IgD-negative memory B cell (primary cell): ENCODE data around the gene WRNIP1. TPM values are rescaled to one million over a fixed set of nuclear protein-coding genes. Genes with fewer than 3 reads are reported as not detected.

Experiments used
- H3K27ac Mint-ChIP-seq, 3 donors: one replicate each; pipeline ENCODE4 v1.8.0; 2020 to 2022; ENCODE audit warnings: mild to moderate bottlenecking in 3 of 3, mixed read lengths in 3 of 3, moderate library complexity in 1 of 3
- H3K27me3 Mint-ChIP-seq: one replicate; pipeline ENCODE4 v1.8.0; 2021; ENCODE audit warnings: mixed read lengths
- H3K36me3 Mint-ChIP-seq: one replicate; pipeline ENCODE4 v1.8.0; 2020; ENCODE audit warnings: mild to moderate bottlenecking, mixed read lengths
- H3K4me1 Mint-ChIP-seq, 3 donors: one replicate each; pipeline ENCODE4 v1.8.0; 2020 to 2022; ENCODE audit warnings: mixed read lengths in 3 of 3, mild to moderate bottlenecking in 1 of 3
- H3K4me3 Mint-ChIP-seq, 4 donors: one replicate each; pipeline ENCODE4 v1.8.0; 2020 to 2022; ENCODE audit warnings: mild to moderate bottlenecking in 4 of 4, mixed read lengths in 4 of 4, moderate library complexity in 3 of 4
- H3K9me3 Mint-ChIP-seq, 3 donors: one replicate each; pipeline ENCODE4 v1.8.0; 2020 to 2021; ENCODE audit warnings: mixed read lengths in 3 of 3, mild to moderate bottlenecking in 1 of 3
- polyA plus RNA-seq: library from polyadenylated mRNA; unstranded; fragments of 300-500 nt; fragmentation: Illumina TruSeq; gene quantifications from one replicate; pipeline ENCODE4 v1.2.3, GENCODE V29; 2021

WRNIP1 gene
- polyA plus RNA-seq, 1 donor from 2014 or later = 34.5 TPM

DNA sequence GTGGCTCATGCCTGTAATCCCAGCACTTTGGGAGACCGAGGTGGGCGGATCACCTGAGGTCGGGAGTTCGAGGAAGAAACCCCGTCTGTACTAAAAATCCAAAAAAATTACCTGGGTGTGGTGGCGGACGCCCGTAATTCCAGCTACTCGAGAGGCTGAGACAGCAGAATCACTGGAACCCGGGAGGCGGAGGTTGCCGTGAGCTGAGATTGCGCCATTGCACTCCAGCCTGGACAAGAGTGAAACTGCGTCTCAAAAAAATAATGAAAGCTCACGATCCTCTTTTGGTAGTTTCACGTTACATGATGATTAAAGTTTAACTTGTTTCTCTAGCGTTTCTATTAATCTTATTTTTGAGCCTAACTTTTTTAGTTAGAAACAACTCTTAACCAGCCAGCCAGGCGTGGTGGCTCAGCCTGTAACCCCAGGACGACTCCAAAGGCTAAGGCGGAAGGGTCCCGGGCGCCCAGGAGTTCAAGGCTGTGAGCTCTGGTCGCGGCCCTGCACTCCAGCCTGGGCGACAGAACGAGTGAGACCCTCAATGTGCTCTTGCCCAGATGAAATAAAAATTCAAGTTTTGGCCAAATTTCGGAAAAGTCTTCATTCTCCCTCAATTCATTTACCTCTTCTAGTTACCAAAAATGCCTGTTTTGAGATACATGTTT, 1.2 kb upstream of the WRNIP1 start:
- peaks cover 2% of the 10 kb centered on the region for H3K36me3 Mint-ChIP-seq
- peaks cover 24 to 32% (median 29%) of the 10 kb centered on the region in 3 donors for H3K4me1 Mint-ChIP-seq
- H3K27ac Mint-ChIP-seq = peak overlapping the region; percentile 98 to 100 (median 99)
- H3K9me3 Mint-ChIP-seq = no peaks in the 10 kb centered on the region
- peak overlapping the region; percentile 91 to 97 (median 96) for H3K4me3 Mint-ChIP-seq
- no peaks in the 10 kb centered on the region for H3K27me3 Mint-ChIP-seq

DNA sequence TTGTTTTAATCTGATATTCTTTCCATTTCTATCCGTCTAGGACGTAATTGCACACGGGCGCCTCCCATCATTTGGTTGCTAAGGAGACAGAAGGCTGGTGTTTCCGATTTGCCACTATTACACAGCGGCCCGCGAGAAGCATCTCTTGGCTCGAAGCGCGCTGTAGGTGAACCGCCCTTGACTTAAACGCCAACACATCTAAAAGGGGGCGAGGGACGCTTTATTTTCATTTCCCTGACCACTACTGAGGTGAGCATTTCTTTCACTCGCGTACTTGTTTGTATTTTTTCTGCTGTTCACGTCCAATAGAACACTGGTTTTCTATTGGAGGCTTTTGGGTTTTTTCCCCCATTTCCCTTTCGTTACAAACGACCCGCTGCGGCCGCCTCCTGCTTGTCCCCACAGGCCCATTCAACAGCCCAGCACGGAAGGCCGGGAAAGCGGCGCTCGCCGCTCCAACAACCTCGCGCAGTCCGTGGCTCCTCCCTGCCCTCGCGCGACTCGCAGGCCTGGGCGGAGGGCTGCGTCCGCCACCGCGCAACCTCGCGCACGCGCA, 505 bp upstream of the WRNIP1 start:
- Mint-ChIP-seq H3K4me3 (peak overlapping the region; percentile 91 to 97 (median 96)), H3K36me3 (peaks cover 2% of the 10 kb centered on the region), H3K9me3 (no peaks in the 10 kb centered on the region), H3K4me1 (peaks cover 25 to 32% (median 29%) of the 10 kb centered on the region in 3 donors), H3K27ac (peak overlapping the region; percentile 98 to 100 (median 99)), H3K27me3 (no peaks in the 10 kb centered on the region)

DNA sequence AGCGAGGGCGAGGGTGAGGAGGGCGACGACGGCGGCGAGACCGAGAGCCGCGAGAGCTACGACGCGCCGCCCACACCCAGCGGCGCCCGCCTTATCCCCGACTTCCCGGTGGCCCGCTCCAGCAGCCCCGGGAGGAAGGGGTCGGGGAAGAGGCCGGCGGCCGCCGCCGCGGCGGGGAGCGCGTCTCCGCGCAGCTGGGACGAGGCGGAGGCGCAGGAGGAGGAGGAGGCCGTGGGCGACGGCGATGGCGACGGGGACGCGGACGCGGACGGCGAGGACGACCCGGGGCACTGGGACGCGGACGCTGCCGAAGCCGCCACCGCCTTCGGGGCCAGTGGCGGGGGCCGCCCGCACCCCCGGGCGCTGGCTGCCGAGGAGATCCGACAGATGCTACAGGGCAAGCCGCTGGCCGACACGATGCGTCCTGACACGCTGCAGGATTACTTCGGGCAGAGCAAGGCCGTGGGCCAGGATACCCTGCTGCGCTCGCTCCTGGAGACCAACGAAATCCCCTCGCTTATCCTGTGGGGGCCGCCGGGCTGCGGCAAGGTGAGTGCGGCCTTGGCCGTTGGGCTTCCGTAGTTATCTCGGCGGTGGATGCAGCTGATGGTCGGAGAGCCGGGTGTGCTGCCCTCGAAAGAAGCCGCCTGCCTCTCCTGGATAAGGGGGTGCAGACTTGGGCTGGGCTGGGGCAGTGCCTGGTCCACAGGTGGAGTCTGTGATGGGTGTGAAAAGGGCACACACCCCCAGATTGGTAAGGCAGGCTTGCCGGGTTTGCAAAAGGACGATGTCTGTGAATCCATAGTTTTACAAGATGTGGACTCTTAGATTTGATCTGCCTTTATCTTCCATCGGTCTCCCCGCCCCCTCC, 938 bp downstream of the WRNIP1 start:
- peaks cover 26 to 32% (median 31%) of the 10 kb centered on the region in 3 donors for H3K4me1 Mint-ChIP-seq
- H3K9me3 Mint-ChIP-seq = no peaks in the 10 kb centered on the region
- H3K36me3 Mint-ChIP-seq = peaks cover 3% of the 10 kb centered on the region
- no peaks in the 10 kb centered on the region for H3K27me3 Mint-ChIP-seq
- H3K4me3 Mint-ChIP-seq = peak overlapping the region; percentile 92 to 97 (median 96)
- peak overlapping the region; percentile 94 to 97 (median 96) for H3K27ac Mint-ChIP-seq

DNA sequence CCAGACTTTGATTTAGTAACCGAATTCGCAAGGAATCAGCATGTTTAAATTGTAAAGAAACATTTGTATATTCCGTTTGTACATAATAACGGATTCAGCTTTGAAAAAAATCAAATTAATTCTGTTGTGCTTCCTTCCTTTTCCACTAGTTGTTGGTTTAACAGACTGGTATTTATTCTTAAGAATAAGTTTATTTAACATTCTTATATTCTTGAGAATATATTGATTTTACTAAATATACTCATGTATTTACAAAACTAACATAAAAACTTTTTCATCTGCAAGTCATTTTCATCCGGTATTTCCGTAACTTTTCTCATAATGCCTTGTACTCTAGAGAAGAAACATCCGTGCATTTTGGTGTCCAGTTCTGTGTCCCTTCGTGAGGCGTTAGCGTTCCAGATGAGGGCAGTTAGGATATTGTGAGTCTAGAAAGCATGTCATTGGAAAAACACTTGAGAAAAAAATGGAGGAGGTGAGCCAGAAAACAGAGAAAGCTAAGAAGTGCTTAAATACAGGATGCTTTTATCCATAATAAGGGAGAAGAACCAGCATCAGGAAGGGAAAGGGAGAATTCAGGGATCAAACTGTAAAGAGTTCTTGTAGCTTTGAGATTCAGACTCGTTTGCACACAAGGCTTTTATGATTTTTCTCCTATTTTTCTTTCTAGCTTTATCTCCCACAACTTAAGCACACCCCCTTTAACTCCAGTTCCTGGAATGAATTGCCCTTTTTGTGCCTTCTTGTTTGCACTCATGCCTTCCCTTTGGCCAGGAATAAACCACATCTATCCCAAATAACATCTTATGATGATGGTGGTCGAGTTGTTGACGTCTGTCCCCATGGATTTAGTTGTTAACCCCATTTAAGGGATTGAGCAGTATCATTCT, 1.8 kb downstream of the WRNIP1 start:
- Mint-ChIP-seq H3K4me1 (peaks cover 26 to 32% (median 31%) of the 10 kb centered on the region in 3 donors), H3K27me3 (no peaks in the 10 kb centered on the region), H3K27ac (peak overlapping the region; percentile 94 to 97 (median 96)), H3K9me3 (no peaks in the 10 kb centered on the region), H3K36me3 (peaks cover 3% of the 10 kb centered on the region), H3K4me3 (peak overlapping the region; percentile 92 to 97 (median 96))

DNA sequence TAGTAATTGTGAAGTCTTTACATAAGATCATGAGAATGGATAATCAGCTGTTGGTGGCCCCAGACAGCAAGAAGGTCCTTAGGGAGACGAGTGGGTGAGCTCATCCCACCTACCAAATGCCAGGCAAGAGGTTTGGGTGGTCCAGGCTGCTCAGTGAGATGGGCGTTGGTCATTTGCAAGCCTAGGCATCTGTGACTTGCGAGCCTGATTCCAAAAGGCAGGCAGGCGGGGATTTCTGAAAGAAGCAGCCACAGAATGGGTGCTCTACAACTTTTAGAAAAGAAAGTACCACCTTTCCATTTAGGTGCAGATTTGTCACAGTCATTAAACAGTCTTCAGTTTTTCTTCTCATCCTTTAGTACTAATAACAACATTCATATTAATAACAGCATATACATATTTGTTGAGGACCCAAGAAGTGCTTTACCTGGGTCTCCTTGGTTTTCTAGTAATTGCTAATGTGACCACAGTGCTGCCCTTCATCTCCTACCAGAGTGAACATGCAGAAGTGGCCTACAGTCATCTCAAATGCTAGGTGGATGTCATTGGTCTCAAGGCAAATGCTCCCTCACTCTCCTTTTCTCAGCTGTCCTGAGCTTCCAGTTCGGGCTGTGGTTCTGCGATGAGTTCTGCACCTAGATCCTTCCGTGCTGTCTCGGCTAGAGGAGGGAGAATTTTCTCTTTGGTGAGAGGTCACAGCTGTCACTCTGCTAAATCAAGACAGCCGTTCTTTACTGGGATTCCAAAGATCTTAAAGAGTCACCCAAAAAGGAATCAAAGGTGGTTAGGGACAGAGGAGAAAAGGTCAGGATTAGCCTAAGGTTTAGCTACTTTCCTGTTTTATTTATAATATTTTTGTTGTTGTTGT, 2.7 kb downstream of the WRNIP1 start:
- Mint-ChIP-seq H3K9me3 (no peaks in the 10 kb centered on the region), H3K27ac (peak overlapping the region; percentile 41 to 50 (median 44)), H3K27me3 (no peaks in the 10 kb centered on the region), H3K4me3 (peak overlapping the region; percentile 74 to 97 (median 92)), H3K4me1 (peaks cover 26 to 39% (median 35%) of the 10 kb centered on the region in 3 donors), H3K36me3 (peaks cover 3% of the 10 kb centered on the region)

DNA sequence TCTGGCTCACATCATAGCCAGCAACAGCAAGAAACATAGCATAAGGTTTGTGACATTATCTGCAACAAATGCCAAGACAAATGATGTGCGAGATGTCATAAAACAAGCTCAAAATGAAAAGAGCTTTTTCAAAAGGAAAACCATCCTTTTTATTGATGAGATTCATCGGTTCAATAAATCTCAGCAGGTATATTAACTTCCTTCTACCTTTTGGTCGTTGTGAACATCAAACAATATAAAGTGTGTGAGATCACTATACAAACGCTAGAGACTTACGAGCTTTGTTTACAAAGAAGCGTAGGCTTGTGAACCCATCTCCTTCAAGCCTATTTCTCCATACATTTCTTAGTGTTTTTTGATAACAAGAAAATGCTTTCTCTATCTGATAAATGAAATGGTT, 3.5 kb downstream of the WRNIP1 start:
- peak overlapping the region in 1 of 3 donors; percentile 1 for H3K27ac Mint-ChIP-seq
- H3K27me3 Mint-ChIP-seq = no peaks in the 10 kb centered on the region
- peak overlapping the region; percentile 68 to 97 (median 92) for H3K4me3 Mint-ChIP-seq
- peaks cover 26 to 40% (median 40%) of the 10 kb centered on the region in 3 donors for H3K4me1 Mint-ChIP-seq
- H3K9me3 Mint-ChIP-seq = no peaks in the 10 kb centered on the region
- H3K36me3 Mint-ChIP-seq = peaks cover 3% of the 10 kb centered on the region

DNA sequence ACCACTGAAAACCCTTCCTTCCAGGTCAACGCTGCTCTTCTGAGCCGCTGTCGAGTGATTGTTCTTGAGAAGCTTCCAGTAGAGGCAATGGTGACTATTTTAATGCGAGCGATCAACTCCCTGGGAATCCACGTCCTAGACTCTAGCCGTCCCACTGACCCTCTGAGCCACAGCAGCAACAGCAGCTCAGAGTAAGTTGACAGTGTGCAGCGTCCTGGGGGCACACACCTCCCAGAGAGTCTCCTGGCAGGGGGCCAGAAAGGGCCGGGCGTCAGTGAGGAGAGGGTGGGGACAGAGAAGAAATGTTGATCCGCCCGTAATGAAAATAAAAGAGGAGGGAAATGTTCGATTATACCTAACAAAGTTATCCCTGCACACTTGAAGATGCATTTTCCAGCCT, 5.0 kb downstream of the WRNIP1 start:
- Mint-ChIP-seq H3K4me3 (peak overlapping the region in 3 of 4 donors; percentile 8 to 28 (median 17)), H3K27ac (no peak overlapping the region), H3K36me3 (peaks cover 7% of the 10 kb centered on the region), H3K27me3 (no peaks in the 10 kb centered on the region), H3K9me3 (no peaks in the 10 kb centered on the region), H3K4me1 (peaks cover 27 to 36% (median 35%) of the 10 kb centered on the region in 3 donors)

DNA sequence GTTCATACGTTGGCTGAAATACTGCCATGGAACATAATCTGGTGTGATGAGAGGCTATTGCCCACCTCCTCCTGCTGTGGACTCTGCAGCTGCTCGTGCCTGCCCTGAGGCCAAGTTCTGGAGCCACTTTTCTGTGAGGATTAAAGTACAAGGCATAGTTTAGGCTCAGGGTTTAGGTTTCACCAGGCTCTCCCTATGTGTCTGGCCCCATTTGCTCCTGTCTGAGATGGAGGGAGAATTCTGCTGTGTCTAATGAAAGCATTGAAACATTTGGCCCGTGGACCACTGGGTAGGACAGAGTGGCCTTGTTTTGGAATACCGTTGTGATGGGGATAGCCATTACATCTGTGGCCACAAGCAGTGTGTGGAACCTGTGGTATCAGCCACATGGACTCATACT, 5.9 kb downstream of the WRNIP1 start:
- Mint-ChIP-seq H3K27ac (no peak overlapping the region), H3K36me3 (peaks cover 7% of the 10 kb centered on the region), H3K27me3 (no peaks in the 10 kb centered on the region), H3K4me1 (peaks cover 29 to 38% (median 38%) of the 10 kb centered on the region in 3 donors), H3K9me3 (no peaks in the 10 kb centered on the region), H3K4me3 (no peak overlapping the region)

DNA sequence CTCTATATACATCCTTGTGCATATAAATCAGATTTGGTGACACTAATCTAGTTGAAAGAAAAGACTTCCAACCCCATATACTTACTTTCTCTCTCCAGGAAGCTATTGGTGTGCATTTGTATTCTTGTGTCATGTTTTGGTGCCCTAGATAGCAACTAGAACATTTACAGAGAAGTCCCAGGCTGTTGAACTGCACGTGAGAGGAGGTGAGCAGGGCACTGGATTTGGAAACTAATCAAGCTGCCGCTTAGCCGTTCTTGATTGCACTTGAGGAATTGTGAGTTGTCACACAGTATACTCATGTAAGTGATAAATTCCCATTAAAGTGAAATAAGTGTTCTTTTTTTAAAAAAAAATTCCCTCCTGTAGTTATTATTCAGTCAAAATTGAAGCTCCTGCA, 7.6 kb downstream of the WRNIP1 start:
- Mint-ChIP-seq H3K4me3 (no peak overlapping the region), H3K4me1 (peaks cover 21 to 31% (median 28%) of the 10 kb centered on the region in 3 donors), H3K9me3 (no peaks in the 10 kb centered on the region), H3K27ac (no peak overlapping the region), H3K27me3 (no peaks in the 10 kb centered on the region), H3K36me3 (peaks cover 7% of the 10 kb centered on the region)

DNA sequence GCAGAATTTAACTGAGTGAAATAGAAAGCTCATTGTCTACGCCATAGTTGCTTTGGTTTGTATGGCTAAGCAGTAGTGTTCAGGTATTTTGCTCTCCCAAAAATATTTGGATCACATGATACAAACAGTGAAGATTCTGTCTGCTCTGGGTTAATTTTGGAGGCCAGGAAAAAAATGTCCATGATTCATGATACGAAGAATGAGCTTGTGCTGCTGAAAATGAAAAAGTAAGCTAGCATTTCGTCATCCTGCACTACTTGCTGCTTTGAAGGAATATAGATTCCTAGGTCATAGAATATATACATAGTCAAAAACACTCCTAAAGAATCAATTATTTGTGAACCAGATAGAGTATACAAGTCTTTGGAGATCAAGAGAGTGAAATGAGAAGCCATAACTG, 8.3 kb downstream of the WRNIP1 start:
- no peak overlapping the region for H3K27ac Mint-ChIP-seq
- H3K9me3 Mint-ChIP-seq = no peaks in the 10 kb centered on the region
- no peak overlapping the region for H3K4me3 Mint-ChIP-seq
- no peaks in the 10 kb centered on the region for H3K27me3 Mint-ChIP-seq
- peaks cover 7% of the 10 kb centered on the region for H3K36me3 Mint-ChIP-seq
- H3K4me1 Mint-ChIP-seq = peaks cover 16 to 25% (median 22%) of the 10 kb centered on the region in 3 donors

DNA sequence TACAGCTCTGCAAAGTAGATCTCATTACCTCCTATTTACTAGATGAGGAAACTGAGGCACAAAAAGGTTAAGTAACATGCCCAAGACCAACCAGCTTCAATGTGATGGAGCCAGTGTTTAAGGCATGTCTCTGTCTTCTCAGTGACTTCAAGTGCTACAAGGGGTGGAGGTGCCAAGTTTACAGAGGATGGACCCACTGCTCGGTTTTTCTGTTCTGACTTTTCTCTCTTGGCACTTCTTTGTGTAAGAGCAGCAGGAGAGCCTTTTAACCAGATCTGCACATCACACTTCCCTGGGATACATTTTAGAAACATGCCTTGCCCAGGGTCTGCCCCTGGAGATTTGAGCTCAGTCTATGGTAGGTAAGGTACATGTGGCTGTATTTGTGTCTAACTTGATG, 9.8 kb downstream of the WRNIP1 start:
- H3K9me3 Mint-ChIP-seq = no peaks in the 10 kb centered on the region
- H3K4me1 Mint-ChIP-seq = peaks cover 8 to 21% (median 18%) of the 10 kb centered on the region in 3 donors
- H3K36me3 Mint-ChIP-seq = peaks cover 7% of the 10 kb centered on the region
- H3K27me3 Mint-ChIP-seq = no peaks in the 10 kb centered on the region
- H3K4me3 Mint-ChIP-seq = no peak overlapping the region
- H3K27ac Mint-ChIP-seq = peak overlapping the region in 1 of 3 donors; percentile 20

DNA sequence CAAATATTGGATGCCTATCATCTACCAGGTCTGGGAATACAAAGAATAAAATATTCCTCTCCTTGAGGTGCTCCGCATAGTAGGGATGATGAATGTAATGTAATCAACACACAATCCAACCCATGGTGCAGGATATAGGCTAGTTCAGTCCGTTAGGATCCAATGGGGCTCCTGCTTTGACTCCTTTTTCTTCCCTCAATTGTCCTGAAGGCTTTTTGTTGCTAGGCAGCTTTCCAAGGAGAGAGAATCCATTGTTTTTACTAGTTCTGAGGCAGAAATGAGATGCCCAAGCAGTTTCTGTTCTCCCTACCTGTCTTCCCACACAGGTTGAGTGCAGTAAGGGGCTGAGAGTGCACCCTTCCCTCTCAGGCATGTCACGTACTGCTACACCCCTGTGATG, 12.1 kb downstream of the WRNIP1 start:
- Mint-ChIP-seq H3K27me3 (no peaks in the 10 kb centered on the region), H3K4me3 (no peak overlapping the region), H3K4me1 (peaks cover 8 to 17% (median 17%) of the 10 kb centered on the region in 3 donors), H3K27ac (peak overlapping the region in 1 of 3 donors; percentile 4), H3K9me3 (no peaks in the 10 kb centered on the region), H3K36me3 (peaks cover 9% of the 10 kb centered on the region)

DNA sequence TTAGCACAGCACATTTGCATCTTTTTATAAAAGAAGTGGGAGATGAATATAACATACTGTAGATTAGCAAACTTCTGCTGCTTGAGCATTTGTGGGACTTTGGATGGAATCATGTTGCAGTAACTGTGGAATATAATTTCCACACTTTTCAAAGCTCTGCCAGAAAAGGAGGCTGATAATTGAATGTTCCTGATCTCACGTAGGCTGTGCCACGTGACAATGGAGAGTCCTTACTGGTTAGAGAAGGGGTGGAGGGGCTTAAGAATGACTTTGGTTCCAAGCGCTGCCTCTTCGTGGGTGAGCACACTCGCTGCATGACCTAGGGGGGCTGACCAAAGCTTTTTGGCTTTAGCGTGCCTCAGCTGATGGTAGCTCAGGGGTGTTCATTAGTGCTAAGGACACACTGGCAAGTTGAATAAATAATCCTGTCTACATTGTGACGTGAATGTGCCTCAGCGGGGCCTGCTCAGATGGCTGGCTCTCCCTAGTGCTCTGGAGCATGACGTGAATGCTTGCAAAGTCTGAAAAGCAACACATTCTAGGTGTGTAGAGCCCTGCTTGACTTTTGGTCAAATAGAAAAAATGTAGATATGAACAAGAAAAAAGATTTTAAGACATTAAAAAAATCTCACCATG, 15.0 kb downstream of the WRNIP1 start:
- no peak overlapping the region for H3K4me3 Mint-ChIP-seq
- H3K36me3 Mint-ChIP-seq = peaks cover 6% of the 10 kb centered on the region
- no peaks in the 10 kb centered on the region for H3K27me3 Mint-ChIP-seq
- H3K9me3 Mint-ChIP-seq = no peaks in the 10 kb centered on the region
- peaks cover 6 to 8% (median 7%) of the 10 kb centered on the region in 3 donors for H3K4me1 Mint-ChIP-seq
- no peak overlapping the region for H3K27ac Mint-ChIP-seq
